A204.1 (cell line): ENCODE measurements around the gene PJVK.
"Not testable (repeated sequence)": the region's sequence is repeated elsewhere in the genome, so short reads cannot be mapped to it uniquely, and the experiment has no call there.

Experiments used
- FAIRE-seq: peaks from 2 replicates; lab custom pipeline; 2012; peaks lifted over from hg19 to GRCh38; lab: Jason Lieb, UNC

Gene PJVK, protein sequence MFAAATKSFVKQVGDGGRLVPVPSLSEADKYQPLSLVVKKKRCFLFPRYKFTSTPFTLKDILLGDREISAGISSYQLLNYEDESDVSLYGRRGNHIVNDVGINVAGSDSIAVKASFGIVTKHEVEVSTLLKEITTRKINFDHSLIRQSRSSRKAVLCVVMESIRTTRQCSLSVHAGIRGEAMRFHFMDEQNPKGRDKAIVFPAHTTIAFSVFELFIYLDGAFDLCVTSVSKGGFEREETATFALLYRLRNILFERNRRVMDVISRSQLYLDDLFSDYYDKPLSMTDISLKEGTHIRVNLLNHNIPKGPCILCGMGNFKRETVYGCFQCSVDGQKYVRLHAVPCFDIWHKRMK

DNA sequence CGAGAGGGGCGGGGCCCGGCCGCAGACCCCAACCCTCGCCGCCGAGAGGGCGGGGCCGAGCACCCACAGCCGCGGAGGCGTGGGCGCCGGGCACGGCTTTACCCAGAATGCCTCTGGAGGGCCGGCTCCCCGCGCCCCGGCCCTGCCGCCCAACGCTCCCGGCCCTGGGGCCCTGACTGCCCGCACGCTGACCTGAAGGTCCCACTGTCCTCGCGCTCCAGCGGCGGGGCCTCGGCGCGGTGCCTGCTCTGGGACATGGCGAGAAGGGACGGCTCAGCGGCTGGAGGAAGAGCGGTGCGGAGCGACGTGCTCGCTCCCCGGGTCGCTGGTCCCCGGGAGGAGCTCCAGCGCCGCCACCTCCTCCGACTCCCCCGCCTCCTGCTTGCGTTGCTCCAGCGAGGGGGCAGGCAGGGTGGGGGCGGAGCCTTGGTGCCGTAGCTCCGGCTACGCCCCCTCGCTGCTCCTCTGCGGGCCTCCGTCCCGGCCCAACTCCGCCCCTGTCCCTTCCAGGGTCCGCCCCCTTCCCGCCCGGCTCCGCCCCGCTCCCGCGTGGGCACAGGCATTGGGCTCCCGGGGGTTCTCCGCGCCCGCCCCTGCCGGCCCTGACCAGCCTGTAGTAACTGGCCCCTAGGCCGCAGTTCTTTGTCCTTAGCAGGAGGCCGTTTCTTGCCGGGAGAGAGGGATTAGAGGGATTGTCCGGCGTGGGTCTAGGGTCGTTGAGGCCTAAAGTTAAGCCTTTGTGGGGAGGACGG is at the start of gene PJVK, which contains the start of gene PRKRA:
TSS of gene PJVK (plus strand) at position 605 of the 752 bp plus-strand sequence. CDS start 2,032 bp downstream, outside the sequence.
TSS of gene PRKRA (minus strand) at position 402 of the 752 bp plus-strand sequence. CDS start at position 257, 145 bp downstream.
- peak; percentile 77 for FAIRE-seq

DNA sequence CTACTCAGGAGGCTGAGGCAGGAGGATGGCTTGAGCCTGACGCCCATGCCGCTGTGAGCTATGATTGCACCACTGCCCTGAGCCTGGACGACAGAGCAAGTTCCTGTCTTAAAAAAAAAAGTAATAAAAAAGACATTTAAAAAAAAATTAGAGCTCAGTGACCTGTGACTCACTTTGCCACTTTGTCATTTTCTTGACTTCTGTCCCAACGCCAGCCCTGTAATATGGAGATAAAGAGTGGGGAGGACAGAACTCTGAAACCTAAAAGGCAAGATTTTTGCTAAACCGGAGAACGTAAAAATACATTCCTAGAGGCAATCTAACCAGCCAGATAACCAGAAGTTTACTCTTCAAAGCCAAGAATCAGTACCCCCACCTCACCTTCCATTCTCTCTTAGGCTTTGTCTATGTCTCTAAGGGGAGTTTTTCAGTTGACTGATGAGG is 49.2 kb upstream of the PJVK start:
- FAIRE-seq: no peak

DNA sequence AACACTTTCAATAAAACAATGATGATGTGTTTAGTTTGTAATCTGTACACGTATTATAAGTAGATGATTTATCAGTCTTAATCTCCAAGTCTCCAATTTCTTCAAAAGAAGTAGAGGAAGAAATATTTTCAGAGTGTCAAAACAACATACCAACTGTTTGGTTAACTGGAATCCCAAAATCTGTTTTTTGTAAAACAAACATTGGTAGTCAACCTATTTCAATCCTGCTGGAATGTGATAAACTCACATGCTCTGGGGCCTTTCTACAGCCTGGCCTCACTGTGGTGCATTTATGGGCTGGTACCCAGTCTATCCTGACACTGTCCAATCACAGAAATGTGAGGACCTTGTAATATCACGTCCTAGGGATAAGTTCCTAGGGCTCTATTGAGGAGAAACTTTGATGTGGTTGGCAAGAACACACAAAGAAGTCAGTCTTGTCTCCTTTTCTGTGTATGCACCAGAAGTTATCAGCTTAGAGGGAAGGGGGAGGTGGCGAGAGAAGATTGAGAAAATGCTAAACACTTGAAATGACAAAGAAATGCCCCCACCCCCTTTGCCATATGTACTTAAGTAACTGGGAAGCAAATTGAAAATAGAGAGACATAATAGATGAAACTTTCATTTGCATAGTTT is 47.4 kb upstream of the PJVK start:
- FAIRE-seq: no peak

DNA sequence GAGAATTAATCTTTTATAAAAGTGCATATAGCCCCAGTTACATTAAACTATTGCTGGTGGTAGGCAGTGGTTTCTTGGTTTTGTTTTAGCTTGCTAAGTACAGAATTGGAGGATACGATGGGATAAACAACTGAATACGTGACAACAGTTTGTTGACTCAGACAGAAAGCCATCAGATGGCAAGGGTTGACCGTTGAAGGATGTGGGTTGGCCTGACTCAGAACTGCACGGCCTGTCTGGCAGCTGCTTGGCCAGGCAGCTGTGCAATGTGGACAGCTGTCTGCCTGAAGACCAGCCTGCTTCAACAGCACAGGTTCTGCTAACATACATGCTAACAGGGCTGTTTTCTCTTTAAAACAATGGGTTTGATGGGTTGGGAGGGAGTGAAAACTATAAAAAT is 46.8 kb upstream of the PJVK start:
- FAIRE-seq: no peak

DNA sequence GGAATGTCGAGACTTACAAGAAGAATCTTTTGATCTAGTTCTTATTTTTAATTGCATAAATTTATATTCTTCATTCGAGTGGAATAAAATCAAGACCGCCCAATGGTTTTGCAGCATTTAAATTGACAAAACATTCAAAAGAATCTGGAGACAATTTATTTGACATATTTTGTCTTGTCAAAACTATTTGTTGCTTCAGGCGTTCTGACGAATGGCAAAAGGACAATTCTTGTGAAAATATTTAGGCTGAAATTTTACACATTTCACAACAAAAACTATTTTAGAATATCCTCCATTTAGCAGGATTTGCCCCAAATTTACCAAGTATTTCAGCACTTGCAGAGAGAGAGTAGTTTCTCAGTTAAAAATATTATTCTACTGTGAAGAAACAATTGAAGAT is 41.9 kb upstream of the PJVK start:
- no peak for FAIRE-seq

DNA sequence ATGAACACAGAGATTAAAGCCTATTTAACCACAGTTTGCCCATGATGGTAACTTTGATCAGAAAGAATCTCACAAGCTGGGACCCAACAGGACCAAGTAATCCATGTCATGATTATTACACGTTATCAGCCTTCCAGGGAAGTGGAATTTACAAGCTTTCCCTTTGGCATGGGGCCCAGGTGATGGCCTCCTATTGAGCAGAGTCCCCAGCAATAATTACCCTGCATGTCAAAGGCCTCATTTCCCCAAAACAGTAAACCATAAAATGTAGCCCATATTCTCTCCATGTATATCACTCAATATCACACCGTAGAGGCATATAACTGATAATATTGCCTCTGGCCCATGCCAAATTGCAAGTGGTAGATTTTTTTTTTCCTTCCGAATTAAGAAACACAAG is 39.1 kb upstream of the PJVK start:
- no peak for FAIRE-seq

DNA sequence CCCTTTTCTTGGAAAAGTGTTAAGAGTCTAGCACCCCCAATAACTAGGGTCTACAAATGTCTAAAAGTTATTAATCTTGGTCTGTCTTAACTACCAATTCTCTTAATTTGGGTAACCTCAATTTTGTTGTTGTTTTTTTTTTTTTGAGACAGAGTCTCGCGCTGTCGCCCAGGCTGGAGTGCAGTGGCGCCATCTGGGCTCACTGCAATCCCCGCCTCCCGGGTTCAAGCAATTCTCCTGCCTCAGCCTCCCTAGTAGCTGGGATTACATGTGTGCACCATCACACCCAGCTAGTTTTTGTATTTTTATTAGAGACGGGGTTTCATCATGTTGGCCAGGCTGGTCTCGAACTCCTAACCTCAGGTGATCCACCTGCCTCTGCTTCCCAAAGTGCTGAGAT is 38.7 kb upstream of the PJVK start:
- not testable (repeated sequence) for FAIRE-seq

DNA sequence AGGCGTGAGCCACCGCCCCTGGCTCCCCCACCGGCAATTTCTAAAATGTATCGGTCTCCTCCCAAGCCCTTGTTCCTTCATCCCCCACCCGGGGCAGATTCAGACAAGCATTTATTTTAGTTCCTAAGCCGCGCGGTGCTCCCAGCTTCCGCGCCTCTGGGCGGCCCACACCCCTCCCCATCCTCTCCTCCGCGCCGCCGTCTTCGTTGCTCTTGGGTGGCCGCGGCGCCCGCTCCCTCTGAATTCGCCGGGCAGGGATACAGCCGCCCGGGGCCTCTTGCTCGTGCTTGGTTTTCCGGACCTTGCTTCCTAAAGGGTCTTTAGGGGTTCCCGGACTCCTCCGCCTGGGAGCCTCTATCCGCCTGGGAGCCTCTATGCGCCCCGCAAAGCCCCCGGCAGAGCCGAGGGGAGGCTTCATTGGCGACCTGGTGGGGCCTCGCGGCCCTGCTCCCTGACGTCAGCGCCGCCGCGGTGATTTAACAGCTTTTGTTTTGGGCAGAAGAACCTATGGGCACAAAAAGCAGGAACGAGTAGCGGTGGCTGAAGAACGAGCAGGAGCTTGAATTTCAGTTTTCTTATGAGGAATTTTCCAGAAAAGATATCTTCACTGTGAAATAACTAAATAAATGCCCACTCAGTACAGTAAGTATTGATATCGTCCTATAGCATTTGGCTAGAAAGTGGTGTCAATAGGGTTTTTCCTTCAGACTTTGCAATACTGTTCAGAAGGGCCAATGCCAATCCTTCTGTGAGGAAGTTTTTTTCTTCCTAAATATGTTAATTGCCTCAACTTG is 37.5 kb upstream of the PJVK start:
- no peak for FAIRE-seq

DNA sequence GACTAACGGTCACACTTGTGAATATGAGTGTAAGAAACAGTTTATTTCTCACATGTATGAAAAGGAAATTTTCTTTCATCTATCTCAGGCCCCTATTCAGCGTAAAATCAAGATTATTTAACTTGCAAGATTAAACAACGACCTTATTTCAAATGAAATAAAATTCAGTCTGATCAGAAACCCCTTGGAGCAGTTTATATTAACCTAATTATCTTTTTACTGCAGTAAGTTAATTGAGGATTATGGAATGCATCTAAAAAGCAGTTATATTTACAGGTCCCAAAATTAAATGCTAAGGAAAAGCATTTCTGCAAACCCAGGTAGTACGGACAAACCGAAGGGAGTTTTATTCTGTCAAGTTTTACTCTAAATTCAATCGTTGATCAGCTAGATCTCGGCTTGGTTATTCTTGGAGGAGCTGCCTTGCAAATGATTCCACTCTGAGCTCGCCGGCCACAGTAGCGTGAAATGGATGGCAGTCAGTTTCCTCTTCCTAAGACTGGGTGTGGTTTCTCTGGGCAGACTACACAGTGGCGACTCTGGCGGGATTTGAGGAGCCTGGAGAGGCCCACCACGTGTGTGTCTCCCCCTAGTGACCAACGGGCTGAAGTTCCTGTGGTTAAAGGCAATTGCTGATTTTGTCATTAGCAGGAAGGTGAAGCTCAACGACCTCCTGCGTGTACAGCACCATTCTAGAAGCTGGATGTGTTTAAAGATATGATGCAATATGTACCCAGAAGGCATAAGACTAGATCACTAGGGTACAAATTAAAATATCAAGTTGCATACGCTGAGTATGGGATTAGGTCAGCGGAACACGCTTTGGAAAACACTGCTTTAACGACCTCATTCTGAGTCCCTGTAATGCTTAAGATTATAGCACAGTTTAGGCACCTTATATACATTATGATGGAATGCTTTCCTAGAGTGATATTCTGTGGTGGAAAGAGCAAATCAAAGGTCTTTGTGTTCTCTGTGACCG is 36.6 kb upstream of the PJVK start:
- FAIRE-seq: peak; percentile 86

DNA sequence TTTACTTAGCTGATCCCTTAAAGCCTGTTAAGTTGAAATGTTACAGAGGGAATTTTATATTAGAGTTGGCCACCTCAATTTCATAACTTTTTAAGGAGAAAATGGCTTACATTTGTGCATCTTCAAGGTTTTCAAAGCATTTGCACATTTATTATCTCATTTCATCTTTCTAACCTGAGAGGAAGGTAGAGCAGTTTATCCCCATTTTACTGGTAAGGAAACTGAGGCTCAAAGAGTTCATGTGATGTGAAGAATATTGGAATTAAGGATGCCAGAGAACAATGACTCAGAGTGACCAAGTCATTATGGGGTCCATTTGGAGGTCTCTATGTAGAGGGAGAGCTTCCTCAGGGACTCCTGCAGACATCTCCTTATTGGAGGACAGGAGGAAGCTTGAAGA is 35.2 kb upstream of the PJVK start:
- no peak for FAIRE-seq

DNA sequence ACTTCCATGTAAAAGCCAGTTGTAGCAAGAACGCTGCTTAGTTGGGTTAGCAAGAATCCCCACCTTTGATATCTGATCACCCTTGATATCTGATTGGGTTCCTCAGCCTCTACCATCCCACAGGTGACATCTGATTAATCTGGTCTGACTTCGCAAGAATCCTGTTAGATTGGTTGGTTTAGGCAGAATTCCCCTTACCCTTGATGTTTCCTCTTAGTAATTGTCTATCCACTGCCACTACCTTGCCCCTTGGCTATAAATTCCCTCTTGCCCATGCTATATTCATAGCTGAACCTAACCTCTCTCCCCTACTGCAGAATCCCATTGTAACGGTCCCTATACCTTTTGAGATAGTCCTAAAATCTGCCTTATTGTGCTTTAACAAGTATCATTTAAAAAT is 33.3 kb upstream of the PJVK start:
- FAIRE-seq: no peak

DNA sequence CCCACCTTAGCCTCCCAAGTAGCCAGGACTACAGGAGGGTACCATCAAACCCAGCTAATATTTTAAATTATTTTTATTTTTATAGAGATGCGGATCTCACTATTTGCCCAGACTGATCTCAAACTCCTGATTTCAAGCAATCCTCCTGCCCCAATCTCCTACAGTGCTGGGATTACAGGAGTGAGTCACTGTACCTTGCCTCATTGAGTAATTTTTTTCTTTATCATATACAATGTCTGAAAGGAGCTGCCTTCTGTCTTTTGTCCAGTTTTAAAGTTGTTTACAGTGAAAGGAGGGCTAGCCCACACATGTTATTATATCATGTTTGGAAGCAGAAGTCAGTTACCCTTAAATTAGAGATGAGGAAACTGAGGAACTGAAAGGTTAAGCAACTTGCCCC is 32.8 kb upstream of the PJVK start:
- FAIRE-seq: no peak

DNA sequence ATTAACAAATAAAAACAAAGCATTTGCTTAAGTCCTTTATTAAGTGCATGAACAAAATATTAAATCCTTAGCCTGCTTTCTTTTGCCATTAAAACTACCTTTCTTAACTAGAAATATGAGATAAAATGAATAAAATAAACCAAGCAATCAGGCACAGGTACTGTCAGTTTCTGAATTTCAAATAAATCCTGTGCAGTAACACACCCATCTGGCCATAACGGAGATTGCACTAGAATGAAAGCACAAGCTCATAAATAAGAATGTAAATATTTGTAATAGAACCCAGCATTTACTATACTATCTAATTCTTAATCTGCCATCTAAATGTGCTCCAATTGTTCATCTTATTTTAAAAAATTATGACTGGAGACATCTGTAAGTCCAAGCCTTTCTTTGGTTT is 32.1 kb upstream of the PJVK start:
- FAIRE-seq: peak; percentile 55

DNA sequence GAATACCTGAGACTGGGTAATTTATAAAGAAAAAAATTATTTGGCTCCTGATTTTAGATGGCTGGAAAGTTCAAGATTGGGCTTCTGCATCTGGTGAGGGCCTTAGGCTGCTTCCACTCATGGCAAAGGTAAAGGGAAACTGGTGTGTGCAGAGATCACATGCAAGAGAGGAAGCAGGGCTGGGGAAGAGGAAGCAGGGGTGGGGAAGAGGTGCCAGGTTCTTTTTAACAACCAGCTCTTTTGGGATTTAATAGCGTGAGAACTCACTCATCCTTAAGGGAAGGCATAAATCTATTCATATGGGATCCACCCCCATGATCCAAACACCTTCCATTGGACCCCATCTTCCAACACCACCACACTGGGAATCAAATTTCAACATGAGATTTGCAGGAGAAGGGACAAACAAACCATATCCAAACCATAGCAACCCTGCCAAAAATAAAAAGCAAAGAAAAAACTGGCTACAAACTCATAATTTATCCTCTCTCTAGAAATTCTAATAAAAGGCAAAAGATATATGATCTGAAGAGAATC is 30.6 kb upstream of the PJVK start:
- no peak for FAIRE-seq

DNA sequence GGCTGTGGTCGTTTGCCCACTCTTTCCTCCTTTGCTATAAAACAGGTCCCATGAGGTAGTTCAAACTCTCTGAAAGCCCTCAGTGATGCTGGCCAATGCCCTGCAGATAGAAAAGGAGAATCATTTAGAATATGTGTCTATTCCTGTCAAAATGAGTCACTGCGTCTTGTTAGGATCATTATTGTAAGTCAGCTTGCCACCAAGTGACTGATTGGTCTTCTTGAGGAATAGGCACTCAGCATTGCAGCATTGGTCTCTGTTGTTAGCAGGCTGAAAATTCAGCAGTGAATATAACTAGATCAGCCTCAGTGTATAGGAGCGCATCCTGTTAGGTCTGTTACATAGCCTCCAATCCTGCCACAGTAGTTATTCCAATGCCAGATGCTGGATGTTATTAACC is 29.1 kb upstream of the PJVK start:
- FAIRE-seq: no peak

DNA sequence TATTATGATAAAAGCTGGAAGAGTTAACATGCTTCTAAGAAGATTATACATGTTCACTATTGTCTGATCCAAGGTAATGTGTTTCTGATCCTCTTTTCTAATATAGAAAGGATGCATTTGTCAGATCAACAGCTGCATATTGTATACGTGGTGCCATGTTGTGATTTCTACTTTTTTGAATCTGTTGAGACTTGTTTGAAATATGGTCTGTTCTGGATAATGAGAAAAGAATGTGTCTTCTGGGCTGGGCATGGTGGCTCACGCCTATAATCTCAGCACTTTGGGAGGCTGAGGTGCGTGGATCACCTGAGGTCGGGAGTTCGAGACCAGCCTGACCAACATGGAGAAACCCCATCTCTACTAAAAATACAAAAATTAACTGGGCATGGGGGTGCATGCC is 27.4 kb upstream of the PJVK start:
- FAIRE-seq: not testable (repeated sequence)

DNA sequence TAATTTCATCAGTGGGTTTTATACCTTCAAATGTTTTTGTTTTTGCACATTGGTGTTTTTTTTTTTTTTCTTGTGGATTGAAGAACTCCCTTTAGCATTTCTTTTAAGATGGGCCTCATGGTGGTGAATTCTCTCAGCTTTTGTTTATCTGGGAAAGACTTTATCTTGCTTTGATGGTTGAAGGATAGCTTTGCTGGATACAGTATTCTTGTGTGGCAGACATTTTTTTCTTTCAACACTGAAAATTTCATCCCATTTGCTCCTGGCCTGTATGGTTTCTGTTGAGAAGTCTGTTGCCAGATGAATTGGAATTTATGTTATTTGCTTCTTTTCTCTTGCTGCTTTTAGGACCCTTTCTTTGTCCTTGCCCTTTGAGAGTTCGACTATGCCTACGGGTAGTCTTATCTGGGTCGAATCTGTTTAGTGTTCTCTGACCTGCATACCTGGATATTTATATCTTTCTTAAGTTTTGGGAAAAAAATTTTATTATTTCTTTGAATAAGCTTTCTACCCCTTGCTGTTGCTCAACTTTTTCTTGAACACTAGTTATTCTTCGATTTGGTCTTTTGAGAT is 25.8 kb upstream of the PJVK start:
- no peak for FAIRE-seq

DNA sequence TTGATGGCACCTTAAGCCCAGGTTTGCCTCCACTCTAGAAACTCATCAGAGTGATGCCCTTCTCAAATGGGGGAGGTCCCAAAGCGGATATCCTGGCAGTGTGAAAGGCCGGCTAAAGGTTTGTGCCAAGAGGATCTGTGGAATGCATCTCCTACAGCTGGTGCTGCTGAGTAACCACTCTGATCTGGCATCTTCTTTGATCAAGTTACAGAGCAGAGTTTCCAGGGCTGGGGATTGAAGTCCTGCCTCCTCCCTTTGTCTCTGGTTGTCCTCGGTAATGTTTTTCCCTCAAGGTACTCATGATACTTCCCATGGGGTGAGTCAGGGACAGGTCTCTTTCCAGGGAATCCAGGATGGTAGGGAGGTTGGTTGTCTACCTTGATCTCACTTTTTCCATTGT is 24.8 kb upstream of the PJVK start:
- no peak for FAIRE-seq

DNA sequence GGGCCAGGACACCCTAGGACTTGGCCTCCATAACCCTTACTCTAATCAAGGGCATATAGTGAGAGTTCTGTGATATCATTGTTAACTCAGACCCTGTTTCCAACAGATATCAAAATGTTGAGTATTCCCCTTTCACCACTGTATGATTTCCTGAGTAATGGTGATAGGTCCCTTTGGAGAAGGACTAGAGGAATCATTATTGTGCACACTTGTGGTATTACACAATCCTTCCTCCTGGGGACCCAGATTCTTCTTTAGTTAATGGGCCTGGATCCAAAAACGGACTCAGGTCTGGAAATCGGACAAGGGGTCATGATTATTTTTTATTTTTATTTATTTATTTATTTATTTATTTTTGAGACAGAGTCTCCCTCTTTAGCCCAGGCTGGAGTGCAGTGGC is 23.7 kb upstream of the PJVK start:
- no peak for FAIRE-seq

DNA sequence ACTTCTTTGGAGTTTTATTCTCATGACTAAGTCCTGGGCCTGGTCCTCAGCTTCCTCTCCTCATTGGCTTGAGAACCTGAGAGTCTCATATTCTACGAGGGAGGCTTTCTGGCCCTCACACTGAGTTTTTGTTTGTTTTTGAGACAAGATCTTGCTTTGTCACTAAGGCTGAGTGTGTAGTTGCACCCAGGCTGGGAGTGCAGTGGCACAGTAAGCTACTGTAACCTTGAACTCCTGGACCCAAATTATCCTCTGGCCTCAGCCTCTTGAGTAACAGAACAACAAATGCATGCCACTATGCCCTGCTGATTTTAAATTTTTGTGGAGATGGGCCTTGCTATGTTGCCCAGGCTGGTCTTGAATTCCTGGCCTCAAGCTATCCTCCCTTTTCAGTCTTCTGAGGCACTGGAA is 22.8 kb upstream of the PJVK start:
- FAIRE-seq: no peak
